HG02938 (cell line): ENCODE measurements around the gene F13A1.

Experiments used
- ATAC-seq: cut with Tn5 transposase; IDR thresholded peaks from one replicate; pipeline ENCODE4 v1.9.1; 2021; ENCODE audit warnings: mild to moderate bottlenecking, moderate library complexity; ENCODE audit not compliant: unreplicated experiment

Gene F13A1

GRCh38 chr6:6319952-6320811 lies at the start of gene F13A1:
Gene F13A1, minus strand, starts transcription at chr6:6320662. Its CDS starts 1,998 bp downstream, at chr6:6318664.
- no peak for ATAC-seq

- no peak for ATAC-seq
These were observed 48.2 kb upstream of the F13A1 start for GRCh38 chr6:6368684-6369052.

- no peak for ATAC-seq
These were observed 47.7 kb upstream of the F13A1 start for GRCh38 chr6:6368040-6368683.

GRCh38 chr6:6366803-6367202 lies 46.3 kb upstream of the F13A1 start:
- ATAC-seq: no peak

GRCh38 chr6:6365242-6365641 lies 44.8 kb upstream of the F13A1 start:
- no peak for ATAC-seq

- no peak for ATAC-seq
These were observed 41.8 kb upstream of the F13A1 start for GRCh38 chr6:6362056-6362840.

- ATAC-seq: no peak
These were observed 37.1 kb upstream of the F13A1 start for GRCh38 chr6:6357530-6357929.

GRCh38 chr6:6357032-6357431 lies 36.6 kb upstream of the F13A1 start:
- no peak for ATAC-seq

GRCh38 chr6:6352772-6353171 lies 32.3 kb upstream of the F13A1 start:
- no peak for ATAC-seq

- ATAC-seq: no peak
These were observed 31.1 kb upstream of the F13A1 start for GRCh38 chr6:6351511-6352025.

- no peak for ATAC-seq
These were observed 30.2 kb upstream of the F13A1 start for GRCh38 chr6:6350696-6351095.

- no peak for ATAC-seq
These were observed 27.8 kb upstream of the F13A1 start for GRCh38 chr6:6348256-6348655.

GRCh38 chr6:6346427-6347023 lies 26.1 kb upstream of the F13A1 start:
- no peak for ATAC-seq

- ATAC-seq: no peak
These were observed 13.0 kb upstream of the F13A1 start for GRCh38 chr6:6333501-6333900.

GRCh38 chr6:6332811-6333244 lies 12.4 kb upstream of the F13A1 start:
- ATAC-seq: no peak

GRCh38 chr6:6331946-6332601 lies 11.6 kb upstream of the F13A1 start:
- peak; percentile 55 for ATAC-seq

- peak; percentile 86 for ATAC-seq
These were observed 10.9 kb upstream of the F13A1 start for GRCh38 chr6:6331393-6331792.

GRCh38 chr6:6330407-6330806 lies 9.9 kb upstream of the F13A1 start:
- no peak for ATAC-seq

GRCh38 chr6:6328451-6328850 lies 8.0 kb upstream of the F13A1 start:
- no peak for ATAC-seq

- no peak for ATAC-seq
These were observed 2.9 kb upstream of the F13A1 start for GRCh38 chr6:6323352-6323751.
